GM21825 (cell line): ENCODE results near the gene ROS1.

Experiments used
- ATAC-seq: cut with Tn5 transposase; IDR thresholded peaks from one replicate; pipeline ENCODE4 v1.9.1; 2021; ENCODE audit warnings: mild to moderate bottlenecking, moderate library complexity; ENCODE audit not compliant: unreplicated experiment

The ROS1 gene

GRCh38 chr6:117311726-117312125, 114.0 kb downstream of the ROS1 start:
- no peak for ATAC-seq

- ATAC-seq = no peak
These were observed 114.4 kb downstream of the ROS1 start for GRCh38 chr6:117311310-117311709.

- no peak for ATAC-seq
These were observed 116.1 kb downstream of the ROS1 start for GRCh38 chr6:117309611-117310010.

GRCh38 chr6:117309069-117309468, 116.7 kb downstream of the ROS1 start:
- ATAC-seq = no peak

GRCh38 chr6:117307655-117308054, 118.1 kb downstream of the ROS1 start:
- ATAC-seq = no peak

- ATAC-seq = no peak
These were observed 119.4 kb downstream of the ROS1 start for GRCh38 chr6:117306227-117306790.

- no peak for ATAC-seq
These were observed 121.3 kb downstream of the ROS1 start for GRCh38 chr6:117304446-117304845.

DNA sequence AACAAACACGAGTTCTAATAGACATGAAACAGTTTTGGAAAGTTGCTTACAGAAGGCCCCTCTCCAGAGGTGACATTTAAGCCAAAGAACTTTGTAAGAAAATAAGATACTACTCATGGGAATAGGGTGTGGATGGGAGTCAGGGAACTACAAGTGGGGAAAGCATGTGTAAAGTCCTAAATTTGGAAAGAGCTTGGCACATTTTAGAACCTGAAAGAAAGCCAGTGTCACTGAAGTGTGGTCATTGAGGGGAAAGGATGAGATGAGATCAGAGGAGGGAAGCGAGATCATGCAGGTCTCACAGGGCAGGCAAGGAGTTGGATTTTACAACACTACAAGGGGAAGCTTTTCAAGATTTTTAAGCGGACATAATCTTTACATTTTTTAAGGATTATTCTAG, 122.4 kb downstream of the ROS1 start:
- ATAC-seq = no peak

- ATAC-seq = no peak
These were observed 126.8 kb downstream of the ROS1 start for GRCh38 chr6:117298941-117299340.

GRCh38 chr6:117290173-117290846, 135.4 kb downstream of the ROS1 start:
- no peak for ATAC-seq

GRCh38 chr6:117288083-117288715, 137.5 kb downstream of the ROS1 start:
- no peak for ATAC-seq

GRCh38 chr6:117280922-117281321, 144.8 kb downstream of the ROS1 start:
- no peak for ATAC-seq

GRCh38 chr6:117276778-117277316, 148.9 kb downstream of the ROS1 start:
- no peak for ATAC-seq

DNA sequence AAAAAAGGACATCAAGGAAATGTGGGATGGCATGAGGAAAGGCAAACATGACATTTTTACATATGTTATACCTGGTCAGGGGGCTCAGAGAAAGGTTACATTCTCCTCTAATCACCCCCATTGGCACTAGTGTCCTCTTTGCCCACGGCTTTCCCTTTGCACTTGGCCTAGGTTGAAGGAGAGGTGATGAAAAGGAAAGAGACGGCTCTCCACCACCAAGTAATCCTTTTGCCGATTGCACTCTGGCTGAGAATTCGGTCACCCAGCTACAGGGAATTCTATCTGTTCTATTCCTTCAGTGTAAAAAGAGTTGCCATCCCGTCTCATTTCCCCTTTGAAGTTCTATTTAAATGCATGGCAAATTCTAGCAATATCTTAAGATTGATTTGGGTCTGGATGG, 150.0 kb downstream of the ROS1 start:
- no peak for ATAC-seq

DNA sequence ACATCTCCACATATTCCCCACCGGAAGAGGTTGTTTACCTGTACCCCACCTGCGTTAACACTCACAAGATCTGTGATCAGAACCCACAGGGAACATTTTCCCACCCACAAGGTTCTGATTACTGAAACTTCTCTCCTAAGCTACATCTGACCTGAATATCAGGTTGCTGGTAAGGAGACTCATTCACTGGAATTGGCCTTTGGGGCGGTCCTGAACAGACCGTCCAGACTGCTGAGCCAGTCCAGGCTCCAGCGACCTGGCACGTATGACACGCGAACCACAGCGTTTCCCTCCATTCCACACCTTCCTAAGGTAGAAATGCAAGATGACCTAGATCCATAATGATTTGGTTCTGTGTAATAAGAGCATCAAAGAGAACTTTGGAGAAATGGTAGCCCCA, 150.5 kb downstream of the ROS1 start:
- no peak for ATAC-seq

- ATAC-seq = no peak
These were observed 152.9 kb downstream of the ROS1 start for GRCh38 chr6:117272891-117273290.

DNA sequence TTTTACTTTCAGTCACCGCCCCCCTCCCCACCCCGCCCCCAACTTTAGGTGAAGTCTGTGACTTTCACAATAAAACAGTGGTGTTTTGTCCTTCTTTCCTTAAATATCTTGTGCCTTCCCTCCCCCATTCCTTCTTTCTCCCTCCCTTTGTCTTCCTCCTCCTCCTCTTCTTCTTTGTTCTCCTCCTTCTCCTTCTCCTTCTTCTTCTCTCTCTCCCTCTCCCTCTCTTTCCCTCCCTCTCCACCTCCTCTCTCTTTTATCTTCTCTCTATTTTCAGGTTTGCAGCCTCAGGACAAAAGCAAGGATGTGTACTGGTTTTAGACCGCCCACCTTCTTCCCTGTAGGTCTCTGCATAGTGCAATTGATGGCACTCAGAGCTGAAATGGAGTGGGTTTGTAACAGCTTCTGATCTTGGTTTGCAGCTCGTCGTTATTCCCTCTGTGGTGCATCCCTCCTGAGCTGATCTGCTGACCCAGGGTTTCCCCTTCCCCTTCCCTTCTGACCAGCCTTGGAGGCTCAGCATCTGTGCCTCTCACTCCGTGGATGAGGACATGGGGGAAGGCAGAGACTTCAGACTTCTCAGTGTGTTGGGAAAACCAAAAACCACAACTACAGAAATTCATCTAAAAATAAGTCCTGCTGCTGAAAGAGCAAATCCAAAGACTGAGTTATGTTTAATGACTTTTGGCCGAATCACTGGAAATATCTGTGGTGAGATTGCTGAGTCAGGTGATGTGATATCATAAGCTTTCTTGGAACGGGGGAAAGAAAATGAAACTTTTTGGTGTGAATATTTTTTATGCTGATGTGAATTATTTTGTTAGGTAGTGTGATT, 153.5 kb downstream of the ROS1 start:
- ATAC-seq = no peak

- no peak for ATAC-seq
These were observed 154.8 kb downstream of the ROS1 start for GRCh38 chr6:117270843-117271507.

DNA sequence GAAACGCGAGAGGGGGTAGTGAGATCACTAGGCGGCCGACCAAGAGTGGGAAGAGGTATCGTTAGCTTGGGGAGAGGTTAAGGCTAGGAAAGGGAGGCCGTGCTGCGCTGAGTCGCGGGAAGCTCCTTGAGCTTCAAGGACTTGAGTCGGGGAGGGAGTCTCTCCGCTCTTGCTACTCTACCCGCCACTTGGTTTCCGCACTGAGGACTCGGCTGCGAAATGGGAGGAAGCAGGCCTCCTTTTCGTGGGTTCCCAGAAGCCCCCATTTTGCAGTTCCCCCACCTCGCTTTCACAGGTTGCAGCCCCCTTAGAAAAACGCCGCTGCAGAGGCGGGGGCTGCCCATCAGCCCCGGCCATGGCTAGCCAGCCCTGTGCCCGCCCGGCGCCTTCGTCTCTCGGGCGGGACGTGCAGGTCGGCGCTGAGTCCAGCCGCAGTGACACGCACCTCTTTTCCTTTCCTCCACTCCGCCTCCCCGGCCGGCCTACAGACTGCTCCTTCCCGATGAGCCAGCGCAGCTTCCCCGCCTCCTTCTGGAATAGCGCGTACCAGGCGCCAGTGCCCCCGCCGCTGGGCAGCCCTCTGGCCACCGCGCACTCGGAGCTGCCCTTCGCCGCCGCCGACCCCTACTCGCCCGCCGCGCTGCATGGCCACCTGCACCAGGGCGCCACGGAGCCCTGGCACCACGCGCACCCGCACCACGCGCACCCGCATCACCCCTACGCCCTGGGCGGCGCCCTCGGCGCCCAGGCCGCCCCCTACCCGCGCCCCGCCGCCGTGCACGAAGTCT, 155.5 kb downstream of the ROS1 start:
- no peak for ATAC-seq

DNA sequence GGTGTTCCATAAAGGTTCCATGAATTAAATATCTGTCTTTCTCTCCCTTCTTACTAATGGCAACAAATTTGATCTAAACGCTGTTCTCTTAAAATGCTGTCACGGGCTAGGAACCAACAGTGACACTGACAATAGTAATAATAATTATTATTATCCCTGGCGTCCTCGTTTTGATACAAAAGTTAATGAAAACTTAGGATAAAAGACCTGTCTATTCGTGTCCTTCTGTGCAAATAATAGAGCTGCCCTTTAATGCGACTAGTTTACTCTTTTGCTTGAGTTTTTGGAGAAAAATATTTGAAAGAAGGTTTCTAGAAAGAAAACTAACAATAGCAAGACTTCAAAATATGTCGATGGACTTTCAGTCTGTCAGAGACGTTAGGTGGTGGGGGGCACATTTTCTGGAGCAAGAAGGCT, 156.1 kb downstream of the ROS1 start:
- ATAC-seq = no peak
